NK-92 (cell line): ENCODE results near the gene ADAMTS4.

Source experiments
- DNase-seq: peaks from one replicate; lab custom pipeline; 2025; ENCODE audit not compliant: unreplicated experiment; lab: John Stamatoyannopoulos, UW

ADAMTS4 gene

GRCh38 chr1:161219078-161219892, 20.4 kb upstream of the ADAMTS4 start:
- no peak for DNase-seq

- DNase-seq: no peak
Observed at GRCh38 chr1:161218301-161219077, 19.6 kb upstream of the ADAMTS4 start.

GRCh38 chr1:161217831-161218230, 19.0 kb upstream of the ADAMTS4 start:
- no peak for DNase-seq

GRCh38 chr1:161216945-161217712, 18.3 kb upstream of the ADAMTS4 start:
- DNase-seq: no peak

GRCh38 chr1:161215076-161215475, 16.2 kb upstream of the ADAMTS4 start, which contains the start of gene FCER1G:
FCER1G (plus strand) TSS chr1:161215295; CDS start chr1:161215322, 27 bp downstream.
- no peak for DNase-seq

- DNase-seq: no peak
Observed at GRCh38 chr1:161214369-161214768, 15.5 kb upstream of the ADAMTS4 start.

- DNase-seq: no peak
Observed at GRCh38 chr1:161209790-161210409, 11.0 kb upstream of the ADAMTS4 start.

- DNase-seq: no peak
Observed at GRCh38 chr1:161207173-161207572, 8.3 kb upstream of the ADAMTS4 start.

GRCh38 chr1:161206411-161207140, 7.7 kb upstream of the ADAMTS4 start:
- DNase-seq: no peak

- peak; percentile 86 for DNase-seq
Observed at GRCh38 chr1:161201836-161202712, 3.2 kb upstream of the ADAMTS4 start, which contains the start of gene NDUFS2. NDUFS2 (plus strand) TSS chr1:161202367; CDS start chr1:161202386, 19 bp downstream.

GRCh38 chr1:161200992-161201835, 2.4 kb upstream of the ADAMTS4 start:
- no peak for DNase-seq

- DNase-seq: no peak
Observed at GRCh38 chr1:161200421-161200991, 1.7 kb upstream of the ADAMTS4 start.

GRCh38 chr1:161199506-161200139, 769 bp upstream of the ADAMTS4 start:
- DNase-seq: no peak

- DNase-seq: no peak
Observed at GRCh38 chr1:161198194-161198896, 509 bp downstream of the ADAMTS4 start.

- no peak for DNase-seq
Observed at GRCh38 chr1:161197560-161198193, 1.2 kb downstream of the ADAMTS4 start.
